Tibial artery (tissue), 4 donors: ENCODE results near the gene SHF.

ENCODE experiments used
- DNase-seq, 2 donors: peaks; one replicate each; pipeline ENCODE4 v3.0.0-alpha.2; 2019
- H3K27ac ChIP-seq, 2 donors: fragments of 200-600 bp; sonication (generic) in 1 of 2; 1 replicate in 1 of 2; 2 replicates in 1 of 2; pipeline ENCODE4 v1.5.1; 2018 to 2019; ENCODE audit warnings: mild to moderate bottlenecking in 1 of 2
- H3K27me3 ChIP-seq, 2 donors: fragments of 200-600 bp; sonication (generic) in 1 of 2; one replicate each; pipeline versions ENCODE4 v1.5.1 to v1.6.0; 2016 to 2019
- H3K36me3 ChIP-seq, 3 donors: fragments of 200-600 bp; sonication (generic) in 2 of 3; one replicate each; pipeline ENCODE4 v1.5.1; 2016 to 2019; ENCODE audit warnings: mild to moderate bottlenecking in 2 of 3
- H3K4me1 ChIP-seq, 4 donors: fragments of 200-600 bp; sonication (generic) in 2 of 4; 1 replicate in 3 of 4; 2 replicates in 1 of 4; pipeline ENCODE4 v1.5.1; 2016 to 2019
- H3K4me3 ChIP-seq, 2 donors: fragments of 200-600 bp; sonication (generic) in 1 of 2; 1 replicate in 1 of 2; 2 replicates in 1 of 2; pipeline ENCODE4 v1.5.1; 2018 to 2019; ENCODE audit warnings: mild to moderate bottlenecking in 2 of 2
- H3K9me3 ChIP-seq, 3 donors: fragments of 200-600 bp; sonication (generic) in 1 of 3; one replicate each; pipeline ENCODE4 v1.5.1; 2016 to 2019
- CTCF ChIP-seq, 2 experiments: fragments of 200-600 bp in 1 of 2; fragments of 450-650 bp in 1 of 2; IDR thresholded peaks; one replicate each; pipeline ENCODE4 v1.5.1; 2017 to 2019; ENCODE audit warnings: antibody characterized with exemption in 2 of 2, mild to moderate bottlenecking in 1 of 2, moderate library complexity in 1 of 2
- intact Hi-C: fragments of 100-400 bp; cut with DNase I; formaldehyde crosslinking; loops from one replicate; pipeline ENCODE4 v1.15.0; 2023; ENCODE audit warnings: low total_unique reads

The SHF gene

GRCh38 chr15:45187578-45187893 is 230 bp downstream of the SHF start:
- H3K36me3 ChIP-seq = no peaks in the 10 kb centered on the region

DNA sequence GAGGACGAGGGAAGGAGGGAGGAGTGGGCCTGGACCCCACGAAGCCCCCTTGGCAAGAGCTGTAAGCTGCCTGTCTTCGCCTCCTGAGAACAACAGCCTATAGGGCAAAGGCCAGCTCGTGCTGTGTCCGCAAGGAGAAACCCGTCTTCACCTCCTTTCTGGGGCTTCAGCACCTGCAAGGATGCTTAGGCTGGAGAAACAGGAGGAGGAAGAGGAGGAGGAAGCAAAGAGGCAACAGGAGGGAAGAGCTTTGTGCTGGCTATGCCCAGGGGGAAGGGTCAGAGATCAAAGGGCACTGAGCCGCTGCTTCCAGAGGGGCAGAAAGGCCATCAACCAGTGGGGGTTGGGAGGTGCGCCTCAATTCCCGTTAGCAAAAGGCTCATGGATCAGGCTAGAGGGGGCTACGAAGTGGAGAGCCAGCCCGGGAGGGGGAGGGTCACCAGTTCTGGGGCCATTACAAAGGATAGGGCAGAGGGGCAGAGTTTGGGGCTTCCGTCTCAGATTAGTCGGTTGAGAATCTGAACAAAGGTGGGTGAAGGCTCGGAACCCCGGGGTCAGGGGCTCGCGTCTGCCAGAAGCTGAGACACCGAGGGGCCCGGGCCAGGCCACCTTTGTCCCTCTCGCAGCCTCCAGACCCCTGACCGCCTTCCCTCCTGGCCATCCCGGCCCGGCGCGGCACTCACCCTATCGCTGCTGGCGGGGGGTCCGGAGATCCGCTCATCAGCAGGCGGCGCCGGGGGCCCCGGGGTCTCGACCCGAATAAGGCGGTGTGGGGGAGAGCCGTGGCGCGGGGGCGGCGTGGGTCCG is 792 bp downstream of the SHF start:
- Histone ChIP-seq H3K27me3 (no peaks in the 10 kb centered on the region), H3K27ac (peak overlapping the region; percentile 91 to 93), H3K36me3 (no peaks in the 10 kb centered on the region), H3K9me3 (no peaks in the 10 kb centered on the region), H3K4me3 (peak overlapping the region; percentile 74 to 82), H3K4me1 (peaks cover 0 to 32% (median 24%) of the 10 kb centered on the region in 4 donors)
- no peak for DNase-seq
- intact Hi-C loops = no loop called here
- TF ChIP-seq CTCF (IDR thresholded peaks at IDR 0.05) = no peak

More at GRCh38 chr15:45187578-45187893, 230 bp downstream of the SHF start:
- intact Hi-C loops = no loop called here
- H3K4me3 ChIP-seq = peak overlapping the region; percentile 74 to 82
- no peak for DNase-seq
- H3K4me1 ChIP-seq = peaks cover 0 to 32% (median 24%) of the 10 kb centered on the region in 4 donors
- H3K27ac ChIP-seq = peak overlapping the region; percentile 91 to 93
- no peaks in the 10 kb centered on the region for H3K27me3 ChIP-seq
- no peak for TF ChIP-seq CTCF (IDR thresholded peaks at IDR 0.05)
- H3K9me3 ChIP-seq = no peaks in the 10 kb centered on the region

- Histone ChIP-seq H3K27me3 (no peaks in the 10 kb centered on the region), H3K4me1 (peaks cover 0 to 32% (median 24%) of the 10 kb centered on the region in 4 donors), H3K27ac (peak overlapping the region; percentile 91 to 93), H3K36me3 (no peaks in the 10 kb centered on the region), H3K4me3 (peak overlapping the region; percentile 74 to 82), H3K9me3 (no peaks in the 10 kb centered on the region)
- intact Hi-C loops = no loop called here
- no peak for TF ChIP-seq CTCF (IDR thresholded peaks at IDR 0.05)
- no peak for DNase-seq
These were observed 1.6 kb downstream of the SHF start for GRCh38 chr15:45185903-45186770.

DNA sequence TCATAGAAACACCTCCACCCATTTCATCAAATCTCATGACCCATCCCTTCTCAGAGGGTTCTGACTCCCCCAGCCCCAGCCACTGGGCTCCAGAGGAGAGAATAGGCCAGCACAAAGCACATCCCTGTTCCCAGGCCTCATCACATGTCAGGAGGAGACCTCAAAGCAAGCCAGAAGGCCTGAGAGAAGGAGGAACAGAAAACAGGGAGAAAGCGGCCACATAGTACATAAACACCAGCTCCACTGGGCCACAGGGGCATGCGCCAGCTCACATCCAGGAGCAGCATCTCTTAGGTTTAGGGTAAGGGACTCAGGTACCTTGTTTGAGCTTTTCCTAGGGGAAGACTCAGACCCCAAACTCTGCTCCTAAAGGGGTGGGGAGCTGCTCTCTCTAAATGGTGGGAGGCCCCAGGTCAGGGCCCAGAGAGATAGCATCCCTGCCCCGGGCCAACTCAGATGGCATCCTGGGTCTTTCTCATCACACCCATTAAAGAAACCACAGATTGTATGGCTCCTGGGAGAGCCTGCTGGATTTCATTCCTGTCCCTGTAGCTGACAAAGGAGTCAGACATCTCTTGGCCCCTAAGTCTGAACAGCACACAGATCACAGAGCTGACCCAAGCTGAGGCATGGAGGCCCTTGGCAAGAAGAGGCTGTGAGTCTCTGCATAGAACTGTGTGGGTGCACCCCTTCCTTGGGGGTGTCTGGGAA is 2.5 kb downstream of the SHF start:
- Histone ChIP-seq H3K4me1 (peaks cover 0 to 32% (median 24%) of the 10 kb centered on the region in 4 donors), H3K27me3 (no peaks in the 10 kb centered on the region), H3K27ac (peak overlapping the region; percentile 91 to 93), H3K9me3 (no peaks in the 10 kb centered on the region), H3K4me3 (no peak overlapping the region), H3K36me3 (no peaks in the 10 kb centered on the region)
- no peak for DNase-seq
- intact Hi-C loops = no loop called here
- no peak for TF ChIP-seq CTCF (IDR thresholded peaks at IDR 0.05)

GRCh38 chr15:45184562-45185041 is 3.2 kb downstream of the SHF start:
- Histone ChIP-seq H3K4me1 (peaks cover 0 to 32% (median 24%) of the 10 kb centered on the region in 4 donors), H3K9me3 (no peaks in the 10 kb centered on the region), H3K27ac (no peak overlapping the region), H3K4me3 (no peak overlapping the region), H3K27me3 (no peaks in the 10 kb centered on the region), H3K36me3 (no peaks in the 10 kb centered on the region)
- DNase-seq = no peak
- no peak for TF ChIP-seq CTCF (IDR thresholded peaks at IDR 0.05)
- intact Hi-C loops = no loop called here
